Natural killer cell treated with Interleukin-12 subunit alpha and Interleukin-12 subunit beta and Interleukin-15 and Interleukin-18, amount 100 ng/mL, for 72 hours (primary cell): ENCODE measurements around the gene PYROXD2. TPM values are rescaled to one million over a fixed set of nuclear protein-coding genes. Genes with fewer than 3 reads are reported as not detected.

Source experiments
- ATAC-seq, 2 donors: fragments of 150-1000 bp; cut with Tn5 transposase in 1 of 2; sonication (Bioruptor Pico), chemical (Tn5 transposase) in 1 of 2; 2 replicates each; pipeline ENCODE4 v1.10.0; 2021
- DNase-seq: peaks from one replicate; pipeline ENCODE4 v3.0.0; 2022; ENCODE audit warnings: low spot score
- H3K27ac Mint-ChIP-seq, 2 donors: 1 replicate in 1 of 2; 2 replicates in 1 of 2; pipeline ENCODE4 v1.8.0; 2022; ENCODE audit warnings: mixed read lengths in 2 of 2, mild to moderate bottlenecking in 1 of 2, moderate library complexity in 1 of 2
- H3K27me3 Mint-ChIP-seq, 2 donors: 1 replicate in 1 of 2; 2 replicates in 1 of 2; pipeline ENCODE4 v1.8.0; 2022; ENCODE audit warnings: mixed read lengths in 2 of 2
- H3K36me3 Mint-ChIP-seq: one replicate; pipeline ENCODE4 v1.8.0; 2022; ENCODE audit warnings: mixed read lengths
- H3K4me1 Mint-ChIP-seq, 2 donors: 1 replicate in 1 of 2; 2 replicates in 1 of 2; pipeline ENCODE4 v1.8.0; 2022; ENCODE audit warnings: low read depth in 2 of 2, mixed read lengths in 2 of 2, mild to moderate bottlenecking in 1 of 2
- H3K4me3 Mint-ChIP-seq: one replicate; pipeline ENCODE4 v1.8.0; 2022; ENCODE audit warnings: mixed read lengths
- H3K9me3 Mint-ChIP-seq: 2 replicates; pipeline ENCODE4 v1.8.0; 2022; ENCODE audit warnings: mixed read lengths
- total RNA-seq, 2 donors: library from RNA; stranded (reverse); gene quantifications; one replicate each; pipeline ENCODE4 v1.2.3, GENCODE V29; 2022

The PYROXD2 gene
- total RNA-seq, 2 donors from 2014 or later: 6.1 to 7.2 TPM

GRCh38 chr10:98367604-98368451 is 47.2 kb downstream of the PYROXD2 start:
- ATAC-seq (no peak), DNase-seq (no peak)
- no peak overlapping the region for H3K27ac Mint-ChIP-seq
- H3K9me3 Mint-ChIP-seq: no peaks in the 10 kb centered on the region
- H3K27me3 Mint-ChIP-seq: peaks cover 3 to 7% of the 10 kb centered on the region in 2 donors
- no peaks in the 10 kb centered on the region for H3K4me1 Mint-ChIP-seq
- no peaks in the 10 kb centered on the region for H3K36me3 Mint-ChIP-seq
- no peak overlapping the region for H3K4me3 Mint-ChIP-seq

GRCh38 chr10:98366062-98366530 is 48.9 kb downstream of the PYROXD2 start:
- no peak overlapping the region for H3K4me3 Mint-ChIP-seq
- H3K9me3 Mint-ChIP-seq: no peaks in the 10 kb centered on the region
- ATAC-seq (no peak), DNase-seq (no peak)
- no peak overlapping the region for H3K27ac Mint-ChIP-seq
- H3K36me3 Mint-ChIP-seq: no peaks in the 10 kb centered on the region
- H3K4me1 Mint-ChIP-seq: peaks cover 5 to 6% of the 10 kb centered on the region in 2 donors
- peaks cover 0 to 7% of the 10 kb centered on the region in 2 donors for H3K27me3 Mint-ChIP-seq

- Mint-ChIP-seq H3K27me3 (peaks cover 0 to 7% of the 10 kb centered on the region in 2 donors), H3K4me3 (no peak overlapping the region), H3K36me3 (no peaks in the 10 kb centered on the region), H3K27ac (no peak overlapping the region), H3K4me1 (peaks cover 7 to 8% of the 10 kb centered on the region in 2 donors), H3K9me3 (no peaks in the 10 kb centered on the region)
- no peak for DNase-seq
- no peak for ATAC-seq
Observed at GRCh38 chr10:98365406-98366061, 49.4 kb downstream of the PYROXD2 start.

GRCh38 chr10:98364432-98365102 is 50.4 kb downstream of the PYROXD2 start:
- H3K27ac Mint-ChIP-seq: no peak overlapping the region
- no peaks in the 10 kb centered on the region for H3K36me3 Mint-ChIP-seq

GRCh38 chr10:98363220-98363619 is 51.8 kb downstream of the PYROXD2 start:
- no peaks in the 10 kb centered on the region for H3K36me3 Mint-ChIP-seq
- H3K9me3 Mint-ChIP-seq: no peaks in the 10 kb centered on the region
- H3K27me3 Mint-ChIP-seq: peaks cover 0 to 3% of the 10 kb centered on the region in 2 donors
- H3K27ac Mint-ChIP-seq: no peak overlapping the region
- H3K4me3 Mint-ChIP-seq: no peak overlapping the region
- H3K4me1 Mint-ChIP-seq: peaks cover 7 to 8% of the 10 kb centered on the region in 2 donors
- ATAC-seq (no peak), DNase-seq (no peak)

More at GRCh38 chr10:98364432-98365102, 50.4 kb downstream of the PYROXD2 start:
- Mint-ChIP-seq H3K9me3 (no peaks in the 10 kb centered on the region), H3K4me3 (no peak overlapping the region), H3K4me1 (peaks cover 7 to 8% of the 10 kb centered on the region in 2 donors), H3K27me3 (peaks cover 0 to 7% of the 10 kb centered on the region in 2 donors)
- ATAC-seq (no peak), DNase-seq (no peak)

- H3K9me3 Mint-ChIP-seq: no peaks in the 10 kb centered on the region
- H3K4me1 Mint-ChIP-seq: peaks cover 7 to 8% of the 10 kb centered on the region in 2 donors
- no peaks in the 10 kb centered on the region for H3K36me3 Mint-ChIP-seq
- no peaks in the 10 kb centered on the region for H3K27me3 Mint-ChIP-seq
- H3K4me3 Mint-ChIP-seq: no peak overlapping the region
- DNase-seq (no peak), ATAC-seq (peak; percentile 82 to 93)
- no peak overlapping the region for H3K27ac Mint-ChIP-seq
Observed at GRCh38 chr10:98361131-98362025, 53.6 kb downstream of the PYROXD2 start.

DNA sequence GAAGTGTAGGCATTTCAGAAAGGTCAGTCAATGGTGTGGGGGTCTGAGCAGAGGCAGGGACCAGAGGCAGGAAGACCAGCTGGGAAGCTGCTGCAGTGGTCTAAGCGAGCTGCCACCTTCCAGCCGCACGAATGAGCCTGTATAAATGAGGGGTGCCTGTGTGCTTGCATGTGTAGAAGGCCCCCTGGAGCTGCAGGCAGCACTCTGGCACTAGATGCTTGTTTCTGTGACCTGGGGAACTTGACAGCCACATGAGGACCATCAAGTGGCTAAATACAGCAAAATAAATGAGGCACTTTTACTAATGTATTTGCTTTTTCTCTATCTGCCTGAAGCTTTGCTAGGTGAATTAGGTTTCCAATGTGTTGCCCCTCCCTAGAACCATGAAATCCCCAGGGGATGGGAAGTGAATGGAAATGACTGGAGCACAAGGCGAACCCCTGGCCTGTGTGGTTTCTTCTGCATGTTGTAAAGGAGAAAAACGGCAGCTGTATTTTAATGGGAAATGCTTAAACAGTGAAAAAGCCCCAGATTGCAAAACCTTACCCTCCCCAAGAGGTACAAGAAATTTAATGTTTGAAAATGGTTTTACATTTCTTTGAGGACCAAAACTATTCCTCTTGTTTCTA is 57.7 kb downstream of the PYROXD2 start:
- Mint-ChIP-seq H3K4me3 (no peak overlapping the region), H3K4me1 (peaks cover 8 to 11% of the 10 kb centered on the region in 2 donors), H3K36me3 (no peaks in the 10 kb centered on the region), H3K9me3 (no peaks in the 10 kb centered on the region), H3K27ac (no peak overlapping the region), H3K27me3 (peaks cover 13 to 15% of the 10 kb centered on the region in 2 donors)
- DNase-seq (no peak), ATAC-seq (no peak)

DNA sequence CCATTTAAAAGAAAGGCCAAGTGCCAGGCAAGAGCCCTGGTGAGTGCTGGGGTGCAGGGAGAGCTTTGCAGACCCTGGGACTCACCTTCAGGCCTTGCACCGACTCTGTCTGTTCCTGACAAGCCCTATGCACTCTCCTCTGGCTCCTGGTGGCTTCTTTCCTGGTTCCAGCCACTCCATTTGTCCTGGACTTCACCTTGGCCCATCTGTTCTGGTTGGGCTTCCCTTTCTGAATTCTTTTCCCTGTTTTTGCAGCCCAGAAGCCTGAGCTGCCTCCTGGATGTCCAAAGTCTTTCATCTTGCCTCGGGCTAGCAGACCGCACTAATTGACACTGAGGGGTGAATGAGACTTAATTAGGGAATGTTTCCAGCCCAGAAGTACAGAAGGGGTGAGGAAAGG is 60.5 kb downstream of the PYROXD2 start:
- Mint-ChIP-seq H3K27me3 (peaks cover 23 to 29% of the 10 kb centered on the region in 2 donors), H3K36me3 (no peaks in the 10 kb centered on the region), H3K4me1 (peaks cover 0 to 6% of the 10 kb centered on the region in 2 donors), H3K9me3 (no peaks in the 10 kb centered on the region), H3K27ac (no peak overlapping the region), H3K4me3 (no peak overlapping the region)
- ATAC-seq: no peak
- DNase-seq: no peak

- Mint-ChIP-seq H3K36me3 (no peaks in the 10 kb centered on the region), H3K4me1 (peaks cover 0 to 11% of the 10 kb centered on the region in 2 donors), H3K27me3 (peaks cover 26 to 29% of the 10 kb centered on the region in 2 donors), H3K27ac (no peak overlapping the region), H3K9me3 (no peaks in the 10 kb centered on the region), H3K4me3 (no peak overlapping the region)
- ATAC-seq: no peak
- no peak for DNase-seq
Observed at GRCh38 chr10:98353170-98353569, 61.8 kb downstream of the PYROXD2 start.

DNA sequence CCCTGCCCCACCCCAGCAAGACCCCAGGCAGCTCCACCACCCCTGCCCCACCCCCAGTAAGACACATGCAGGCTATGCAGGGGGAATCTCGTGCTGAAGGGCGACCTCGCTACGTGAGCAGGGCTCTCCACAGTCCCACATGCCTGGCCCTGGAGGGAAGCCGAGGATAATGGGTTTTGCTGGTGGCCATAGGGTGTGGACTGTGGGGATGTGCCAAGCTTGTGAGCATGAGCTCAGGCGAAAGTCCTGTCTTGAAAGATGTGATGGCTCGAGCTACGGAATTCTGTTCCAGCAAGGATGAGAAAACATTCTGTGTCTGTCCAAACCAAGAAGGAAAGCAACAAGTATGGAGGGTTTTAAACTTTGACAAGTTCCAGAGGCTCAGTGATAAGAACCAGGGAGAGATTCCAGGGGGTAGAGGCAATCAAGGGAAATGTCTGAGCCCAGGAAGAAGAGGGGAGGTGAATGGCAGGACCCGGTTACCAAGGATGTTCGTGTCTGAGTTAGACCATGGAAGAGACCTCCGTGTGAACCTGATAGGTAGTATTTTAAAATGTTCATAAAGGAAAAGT is 63.1 kb downstream of the PYROXD2 start:
- H3K27me3 Mint-ChIP-seq: peaks cover 26 to 29% of the 10 kb centered on the region in 2 donors
- DNase-seq (no peak), ATAC-seq (no peak)

DNA sequence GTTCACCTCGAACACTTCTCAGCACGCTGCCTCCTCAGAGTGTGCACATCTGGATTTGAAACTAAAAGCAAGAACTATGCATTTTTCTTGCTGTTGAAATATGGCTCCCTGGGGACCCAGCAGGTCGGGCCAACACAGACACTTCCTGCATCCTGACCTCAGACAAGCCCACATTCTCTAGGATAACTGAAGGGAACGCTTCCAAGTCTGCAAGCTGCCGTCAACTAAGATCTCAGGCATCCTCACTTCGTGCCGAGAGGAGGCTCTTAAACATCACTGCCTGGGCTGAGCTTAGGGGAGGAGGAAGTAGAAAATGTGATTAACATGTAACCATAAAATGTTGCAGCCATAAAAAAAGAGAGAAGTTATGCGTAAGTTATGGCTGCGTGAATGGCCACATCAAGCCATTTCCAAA is 65.5 kb downstream of the PYROXD2 start:
- no peak for DNase-seq
- Mint-ChIP-seq H3K36me3 (peaks cover 13% of the 10 kb centered on the region), H3K27ac (no peak overlapping the region), H3K4me1 (peaks cover 0 to 11% of the 10 kb centered on the region in 2 donors), H3K27me3 (peaks cover 29 to 30% of the 10 kb centered on the region in 2 donors), H3K4me3 (peak overlapping the region; percentile 30), H3K9me3 (peaks cover 7% of the 10 kb centered on the region)
- ATAC-seq: no peak

More for the DNA sequence above, 63.1 kb downstream of the PYROXD2 start:
- Mint-ChIP-seq H3K9me3 (peaks cover 3% of the 10 kb centered on the region), H3K36me3 (peaks cover 4% of the 10 kb centered on the region), H3K4me3 (no peak overlapping the region), H3K27ac (no peak overlapping the region), H3K4me1 (peaks cover 0 to 11% of the 10 kb centered on the region in 2 donors)

- no peak overlapping the region for H3K27ac Mint-ChIP-seq
- H3K4me1 Mint-ChIP-seq: peaks cover 0 to 7% of the 10 kb centered on the region in 2 donors
- H3K4me3 Mint-ChIP-seq: no peak overlapping the region
- peaks cover 12 to 17% of the 10 kb centered on the region in 2 donors for H3K27me3 Mint-ChIP-seq
- H3K9me3 Mint-ChIP-seq: peaks cover 7% of the 10 kb centered on the region
- peaks cover 13% of the 10 kb centered on the region for H3K36me3 Mint-ChIP-seq
- ATAC-seq (no peak), DNase-seq (no peak)
Observed at GRCh38 chr10:98346847-98347246, 68.1 kb downstream of the PYROXD2 start.
